ENCODE measurements around the gene CLEC18B.
"Not testable (repeated sequence)": the region's sequence is repeated elsewhere in the genome, so short reads cannot be mapped to it uniquely, and the experiment has no call there.

- not testable (repeated sequence) for TF ChIP-seq POLR2AphosphoS5, POLR2A (IDR thresholded peaks at IDR 0.05)
- TF ChIP-seq, protein P1, sequence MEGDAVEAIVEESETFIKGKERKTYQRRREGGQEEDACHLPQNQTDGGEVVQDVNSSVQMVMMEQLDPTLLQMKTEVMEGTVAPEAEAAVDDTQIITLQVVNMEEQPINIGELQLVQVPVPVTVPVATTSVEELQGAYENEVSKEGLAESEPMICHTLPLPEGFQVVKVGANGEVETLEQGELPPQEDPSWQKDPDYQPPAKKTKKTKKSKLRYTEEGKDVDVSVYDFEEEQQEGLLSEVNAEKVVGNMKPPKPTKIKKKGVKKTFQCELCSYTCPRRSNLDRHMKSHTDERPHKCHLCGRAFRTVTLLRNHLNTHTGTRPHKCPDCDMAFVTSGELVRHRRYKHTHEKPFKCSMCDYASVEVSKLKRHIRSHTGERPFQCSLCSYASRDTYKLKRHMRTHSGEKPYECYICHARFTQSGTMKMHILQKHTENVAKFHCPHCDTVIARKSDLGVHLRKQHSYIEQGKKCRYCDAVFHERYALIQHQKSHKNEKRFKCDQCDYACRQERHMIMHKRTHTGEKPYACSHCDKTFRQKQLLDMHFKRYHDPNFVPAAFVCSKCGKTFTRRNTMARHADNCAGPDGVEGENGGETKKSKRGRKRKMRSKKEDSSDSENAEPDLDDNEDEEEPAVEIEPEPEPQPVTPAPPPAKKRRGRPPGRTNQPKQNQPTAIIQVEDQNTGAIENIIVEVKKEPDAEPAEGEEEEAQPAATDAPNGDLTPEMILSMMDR (IDR thresholded peaks at IDR 0.05) = not testable (repeated sequence)
Observed at GRCh38 chr16:74406600-74407361, 14.5 kb downstream of the CLEC18B start.

Data from breast epithelium (tissue), 3 donors.